ENCODE data around the gene RNH1. TPM values are rescaled to one million over a fixed set of nuclear protein-coding genes. Genes with fewer than 3 reads are reported as not detected.

Gene RNH1
- total RNA-seq, 2 experiments from 2014 or later: 90.6 to 99.5 TPM

- ChIA-PET CTCF (interaction anchor here (1.5 kb wide), 1 partner anchor 10 kb away, joined by 4 read pairs; no protein-coding TSS in a partner anchor), POLR2A (interaction anchor here (0.6 kb wide), 1 partner anchor 13 kb away, joined by 4 read pairs; no protein-coding TSS in a partner anchor)
- Mint-ChIP-seq H3K9me3 (no peaks in the 10 kb centered on the region), H3K27ac (no peak overlapping the region), H3K4me1 (no peaks in the 10 kb centered on the region), H3K4me3 (no peak overlapping the region), H3K36me3 (ENCODE audit: low read depth) (no peaks in the 10 kb centered on the region), H3K27me3 (no peaks in the 10 kb centered on the region)
- no peak for DNase-seq
Measured at GRCh38 chr11:548700-549603, 41.9 kb upstream of the RNH1 start.

- H3K9me3 Mint-ChIP-seq: no peaks in the 10 kb centered on the region
- no peaks in the 10 kb centered on the region for H3K27me3 Mint-ChIP-seq
- DNase-seq: no peak
- H3K4me1 Mint-ChIP-seq: no peaks in the 10 kb centered on the region
- no peak overlapping the region for H3K27ac Mint-ChIP-seq
- H3K4me3 Mint-ChIP-seq: no peak overlapping the region
- CTCF ChIA-PET: interaction anchor here (0.8 to 3.2 kb wide), 4 partner anchors 9 to 26 kb away, joined by 3 to 15 read pairs (median 6); no protein-coding TSS in a partner anchor
- no peaks in the 10 kb centered on the region for H3K36me3 Mint-ChIP-seq (ENCODE audit: low read depth)
- POLR2A ChIA-PET: no interaction called here
Measured at GRCh38 chr11:545171-545570, 38.1 kb upstream of the RNH1 start.

- no peak overlapping the region for H3K4me3 Mint-ChIP-seq
- H3K4me1 Mint-ChIP-seq: no peaks in the 10 kb centered on the region
- ChIA-PET POLR2A (no interaction called here), CTCF (interaction anchor here (0.8 to 3.2 kb wide), 4 partner anchors 9 to 26 kb away, joined by 3 to 15 read pairs (median 6); no protein-coding TSS in a partner anchor)
- no peak for DNase-seq
- H3K27me3 Mint-ChIP-seq: no peaks in the 10 kb centered on the region
- no peak overlapping the region for H3K27ac Mint-ChIP-seq
- H3K36me3 Mint-ChIP-seq (ENCODE audit: low read depth): no peaks in the 10 kb centered on the region
- no peaks in the 10 kb centered on the region for H3K9me3 Mint-ChIP-seq
Measured at GRCh38 chr11:544817-545166, 37.8 kb upstream of the RNH1 start.

GRCh38 chr11:541433-541885 is 34.4 kb upstream of the RNH1 start:
- CTCF ChIA-PET: interaction anchor here (1.3 to 4.0 kb wide), 2 partner anchors 14 to 23 kb away, joined by 3 to 19 read pairs; no protein-coding TSS in a partner anchor
- H3K36me3 Mint-ChIP-seq (ENCODE audit: low read depth): no peaks in the 10 kb centered on the region

GRCh38 chr11:540583-541432 is 33.8 kb upstream of the RNH1 start:
- no peak overlapping the region for H3K27ac Mint-ChIP-seq
- H3K4me1 Mint-ChIP-seq: peaks cover 17% of the 10 kb centered on the region
- no peak overlapping the region for H3K4me3 Mint-ChIP-seq
- H3K36me3 Mint-ChIP-seq (ENCODE audit: low read depth): no peaks in the 10 kb centered on the region
- no peaks in the 10 kb centered on the region for H3K27me3 Mint-ChIP-seq
- ChIA-PET CTCF (interaction anchor here (0.6 to 4.0 kb wide), 3 partner anchors 15 to 93 kb away, joined by 3 to 19 read pairs (median 3); no protein-coding TSS in a partner anchor), POLR2A (no interaction called here)
- DNase-seq: no peak
- no peaks in the 10 kb centered on the region for H3K9me3 Mint-ChIP-seq

More at GRCh38 chr11:541433-541885, 34.4 kb upstream of the RNH1 start:
- no peak for DNase-seq
- POLR2A ChIA-PET: no interaction called here
- Mint-ChIP-seq H3K4me3 (no peak overlapping the region), H3K4me1 (peaks cover 13% of the 10 kb centered on the region), H3K9me3 (no peaks in the 10 kb centered on the region), H3K27me3 (no peaks in the 10 kb centered on the region), H3K27ac (no peak overlapping the region)

- H3K9me3 Mint-ChIP-seq: no peaks in the 10 kb centered on the region
- ChIA-PET CTCF (interaction anchor here (0.6 to 4.0 kb wide), 3 partner anchors 12 to 92 kb away, joined by 3 to 19 read pairs (median 3); no protein-coding TSS in a partner anchor), POLR2A (no interaction called here)
- no peak overlapping the region for H3K27ac Mint-ChIP-seq
- H3K4me1 Mint-ChIP-seq: peaks cover 17% of the 10 kb centered on the region
- no peaks in the 10 kb centered on the region for H3K27me3 Mint-ChIP-seq
- no peaks in the 10 kb centered on the region for H3K36me3 Mint-ChIP-seq (ENCODE audit: low read depth)
- DNase-seq: no peak
- H3K4me3 Mint-ChIP-seq: no peak overlapping the region
Measured at GRCh38 chr11:539971-540481, 33.0 kb upstream of the RNH1 start.

- CTCF ChIA-PET: interaction anchor here (1.1 to 1.3 kb wide), 3 partner anchors 10 to 19 kb away, joined by 4 to 5 read pairs (median 4); no protein-coding TSS in a partner anchor
- Mint-ChIP-seq H3K9me3 (no peaks in the 10 kb centered on the region), H3K36me3 (ENCODE audit: low read depth) (no peaks in the 10 kb centered on the region), H3K4me3 (no peak overlapping the region), H3K27me3 (no peaks in the 10 kb centered on the region), H3K27ac (no peak overlapping the region), H3K4me1 (peaks cover 21% of the 10 kb centered on the region)
- POLR2A ChIA-PET: no interaction called here
- no peak for DNase-seq
Measured at GRCh38 chr11:538431-539051, 31.5 kb upstream of the RNH1 start.

GRCh38 chr11:537622-538430 is 30.8 kb upstream of the RNH1 start:
- Mint-ChIP-seq H3K4me1 (peaks cover 21% of the 10 kb centered on the region), H3K36me3 (ENCODE audit: low read depth) (no peaks in the 10 kb centered on the region), H3K27ac (peak overlapping the region; percentile 54), H3K9me3 (no peaks in the 10 kb centered on the region), H3K4me3 (peak overlapping the region; percentile 49), H3K27me3 (no peaks in the 10 kb centered on the region)
- no peak for DNase-seq
- POLR2A ChIA-PET: no interaction called here
- CTCF ChIA-PET: interaction anchor here (1.1 to 1.3 kb wide), 3 partner anchors 11 to 19 kb away, joined by 4 to 5 read pairs (median 4); no protein-coding TSS in a partner anchor

- peaks cover 4% of the 10 kb centered on the region for H3K36me3 Mint-ChIP-seq (ENCODE audit: low read depth)
- CTCF ChIA-PET: interaction anchor here (1.0 to 1.5 kb wide), 5 partner anchors 8 to 24 kb away, joined by 3 to 5 read pairs (median 3); no protein-coding TSS in a partner anchor
- peaks cover 21% of the 10 kb centered on the region for H3K4me1 Mint-ChIP-seq
- peak within 1 kb of the TSS; percentile 82 for H3K4me3 Mint-ChIP-seq
- H3K27ac Mint-ChIP-seq: peak within 1 kb of the TSS; percentile 90
- peak; percentile 85 for DNase-seq
- POLR2A ChIA-PET: no interaction called here
- H3K27me3 Mint-ChIP-seq: no peaks in the 10 kb centered on the region
- H3K9me3 Mint-ChIP-seq: no peaks in the 10 kb centered on the region
Measured at GRCh38 chr11:536841-537621, 30.0 kb upstream of the RNH1 start, which contains the start of gene LRRC56. Gene LRRC56, plus strand, starts transcription at chr11:537527. Its CDS starts 3,158 bp downstream, at chr11:540685.

- DNase-seq: peak; percentile 95
- H3K4me1 Mint-ChIP-seq: peaks cover 21% of the 10 kb centered on the region
- POLR2A ChIA-PET: interaction anchor here (0.6 kb wide), 1 partner anchor 13 kb away, joined by 4 read pairs; no protein-coding TSS in a partner anchor
- peak within 1 kb of the TSS; percentile 82 for H3K4me3 Mint-ChIP-seq
- peaks cover 8% of the 10 kb centered on the region for H3K36me3 Mint-ChIP-seq (ENCODE audit: low read depth)
- H3K27me3 Mint-ChIP-seq: no peaks in the 10 kb centered on the region
- no peaks in the 10 kb centered on the region for H3K9me3 Mint-ChIP-seq
- CTCF ChIA-PET: interaction anchor here (0.9 to 5.2 kb wide), 9 partner anchors 9 to 30 kb away, joined by 3 to 36 read pairs (median 3); partner anchors contain the start of gene RNH1
- H3K27ac Mint-ChIP-seq: peak within 1 kb of the TSS; percentile 90
Measured at GRCh38 chr11:535519-536454, 28.7 kb upstream of the RNH1 start, which contains the start of gene HRAS. Gene HRAS, minus strand, starts transcription at chr11:535576.

Measured in activated CD4-positive, alpha-beta T cell treated with anti-CD3 and anti-CD28 coated beads, Interleukin-2, amount 10 ng/mL, durations not matched to agents 7 days and 5 days (primary cell).